Measurements from ENCODE around the gene SFTPA1.
"Not testable (repeated sequence)": the region's sequence is repeated elsewhere in the genome, so short reads cannot be mapped to it uniquely, and the experiment has no call there.

Gene SFTPA1

GRCh38 chr10:79615577-79615976 lies 4.8 kb downstream of the SFTPA1 start:
- DNase-seq: no peak

GRCh38 chr10:79616164-79616563 lies 5.4 kb downstream of the SFTPA1 start:
- no peak for DNase-seq

GRCh38 chr10:79623663-79624062 lies 12.9 kb downstream of the SFTPA1 start:
- not testable (repeated sequence) for DNase-seq

- DNase-seq: no peak
Measured at GRCh38 chr10:79627075-79627474, 16.3 kb downstream of the SFTPA1 start.

GRCh38 chr10:79628083-79628482 lies 17.3 kb downstream of the SFTPA1 start:
- DNase-seq: no peak

- DNase-seq: no peak
Measured at GRCh38 chr10:79628988-79629954, 18.5 kb downstream of the SFTPA1 start.

GRCh38 chr10:79629955-79630327 lies 19.2 kb downstream of the SFTPA1 start:
- DNase-seq: no peak

GRCh38 chr10:79636654-79637199 lies 26.0 kb downstream of the SFTPA1 start:
- not testable (repeated sequence) for DNase-seq

- DNase-seq: no peak
Measured at GRCh38 chr10:79638318-79638717, 27.6 kb downstream of the SFTPA1 start.

- not testable (repeated sequence) for DNase-seq
Measured at GRCh38 chr10:79652695-79653094, 42.0 kb downstream of the SFTPA1 start.

GRCh38 chr10:79663287-79663686 lies 52.5 kb downstream of the SFTPA1 start:
- DNase-seq: not testable (repeated sequence)

GRCh38 chr10:79664686-79665085 lies 53.9 kb downstream of the SFTPA1 start:
- DNase-seq: not testable (repeated sequence)

Data from activated CD4-positive, CD25-positive, alpha-beta regulatory T cell treated with anti-CD3 and anti-CD28 coated beads, Interleukin-2, amount 50 U/mL, for 72 hours (primary cell).